CD4-positive, alpha-beta T cell treated with Interleukin-4 for 4 hours (primary cell): ENCODE measurements around the gene PEX14.

Source experiments
- DNase-seq: peaks from one replicate; pipeline ENCODE4 v3.0.0-alpha.2; 2020

PEX14 gene

GRCh38 chr1:10598389-10598702 is 123.6 kb downstream of the PEX14 start:
- DNase-seq = no peak

- no peak for DNase-seq
These were observed 124.6 kb downstream of the PEX14 start for GRCh38 chr1:10599194-10599861.

GRCh38 chr1:10601342-10602070 is 126.8 kb downstream of the PEX14 start:
- DNase-seq = no peak

- DNase-seq = no peak
These were observed 128.2 kb downstream of the PEX14 start for GRCh38 chr1:10602936-10603335.

- no peak for DNase-seq
These were observed 130.2 kb downstream of the PEX14 start for GRCh38 chr1:10604966-10605365.

- DNase-seq = no peak
These were observed 131.3 kb downstream of the PEX14 start for GRCh38 chr1:10606064-10606463.

- no peak for DNase-seq
These were observed 132.5 kb downstream of the PEX14 start for GRCh38 chr1:10607228-10607627.

GRCh38 chr1:10608690-10609089 is 133.9 kb downstream of the PEX14 start:
- no peak for DNase-seq

- DNase-seq = no peak
These were observed 136.3 kb downstream of the PEX14 start for GRCh38 chr1:10610901-10611600.

GRCh38 chr1:10612436-10613160 is 137.8 kb downstream of the PEX14 start:
- DNase-seq = no peak

GRCh38 chr1:10613340-10613739 is 138.6 kb downstream of the PEX14 start:
- DNase-seq = no peak

GRCh38 chr1:10613861-10614260 is 139.1 kb downstream of the PEX14 start:
- no peak for DNase-seq

GRCh38 chr1:10614377-10615225 is 139.9 kb downstream of the PEX14 start:
- DNase-seq = no peak

GRCh38 chr1:10615332-10615731 is 140.6 kb downstream of the PEX14 start:
- DNase-seq = no peak

GRCh38 chr1:10615932-10616671 is 141.4 kb downstream of the PEX14 start:
- no peak for DNase-seq

GRCh38 chr1:10616696-10617095 is 141.9 kb downstream of the PEX14 start:
- no peak for DNase-seq

GRCh38 chr1:10617318-10617717 is 142.6 kb downstream of the PEX14 start:
- DNase-seq = no peak

GRCh38 chr1:10617931-10618885 is 143.5 kb downstream of the PEX14 start:
- DNase-seq = no peak

- no peak for DNase-seq
These were observed 146.0 kb downstream of the PEX14 start for GRCh38 chr1:10620776-10621175.

- no peak for DNase-seq
These were observed 147.2 kb downstream of the PEX14 start for GRCh38 chr1:10621906-10622305.
